ENCODE data around the gene SPP1. TPM values are rescaled to one million over a fixed set of nuclear protein-coding genes. Genes with fewer than 3 reads are reported as not detected.

Gene SPP1
- total and polyA plus RNA-seq, 10 of the 15 experiments (the other 5 are each of a cell fraction or from before 2014, with no cell fraction given), result 0.05 to 1.1 (median 0.39) TPM; not detected in 6

- TF ChIP-seq, protein P1, sequence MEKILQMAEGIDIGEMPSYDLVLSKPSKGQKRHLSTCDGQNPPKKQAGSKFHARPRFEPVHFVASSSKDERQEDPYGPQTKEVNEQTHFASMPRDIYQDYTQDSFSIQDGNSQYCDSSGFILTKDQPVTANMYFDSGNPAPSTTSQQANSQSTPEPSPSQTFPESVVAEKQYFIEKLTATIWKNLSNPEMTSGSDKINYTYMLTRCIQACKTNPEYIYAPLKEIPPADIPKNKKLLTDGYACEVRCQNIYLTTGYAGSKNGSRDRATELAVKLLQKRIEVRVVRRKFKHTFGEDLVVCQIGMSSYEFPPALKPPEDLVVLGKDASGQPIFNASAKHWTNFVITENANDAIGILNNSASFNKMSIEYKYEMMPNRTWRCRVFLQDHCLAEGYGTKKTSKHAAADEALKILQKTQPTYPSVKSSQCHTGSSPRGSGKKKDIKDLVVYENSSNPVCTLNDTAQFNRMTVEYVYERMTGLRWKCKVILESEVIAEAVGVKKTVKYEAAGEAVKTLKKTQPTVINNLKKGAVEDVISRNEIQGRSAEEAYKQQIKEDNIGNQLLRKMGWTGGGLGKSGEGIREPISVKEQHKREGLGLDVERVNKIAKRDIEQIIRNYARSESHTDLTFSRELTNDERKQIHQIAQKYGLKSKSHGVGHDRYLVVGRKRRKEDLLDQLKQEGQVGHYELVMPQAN (conservative IDR thresholded peaks at IDR 0.05), result no peak
- TF ChIP-seq SUZ12 (IDR thresholded peaks at IDR 0.05; ENCODE audit: unreplicated experiment), result no peak
- TF ChIP-seq, protein P2, sequence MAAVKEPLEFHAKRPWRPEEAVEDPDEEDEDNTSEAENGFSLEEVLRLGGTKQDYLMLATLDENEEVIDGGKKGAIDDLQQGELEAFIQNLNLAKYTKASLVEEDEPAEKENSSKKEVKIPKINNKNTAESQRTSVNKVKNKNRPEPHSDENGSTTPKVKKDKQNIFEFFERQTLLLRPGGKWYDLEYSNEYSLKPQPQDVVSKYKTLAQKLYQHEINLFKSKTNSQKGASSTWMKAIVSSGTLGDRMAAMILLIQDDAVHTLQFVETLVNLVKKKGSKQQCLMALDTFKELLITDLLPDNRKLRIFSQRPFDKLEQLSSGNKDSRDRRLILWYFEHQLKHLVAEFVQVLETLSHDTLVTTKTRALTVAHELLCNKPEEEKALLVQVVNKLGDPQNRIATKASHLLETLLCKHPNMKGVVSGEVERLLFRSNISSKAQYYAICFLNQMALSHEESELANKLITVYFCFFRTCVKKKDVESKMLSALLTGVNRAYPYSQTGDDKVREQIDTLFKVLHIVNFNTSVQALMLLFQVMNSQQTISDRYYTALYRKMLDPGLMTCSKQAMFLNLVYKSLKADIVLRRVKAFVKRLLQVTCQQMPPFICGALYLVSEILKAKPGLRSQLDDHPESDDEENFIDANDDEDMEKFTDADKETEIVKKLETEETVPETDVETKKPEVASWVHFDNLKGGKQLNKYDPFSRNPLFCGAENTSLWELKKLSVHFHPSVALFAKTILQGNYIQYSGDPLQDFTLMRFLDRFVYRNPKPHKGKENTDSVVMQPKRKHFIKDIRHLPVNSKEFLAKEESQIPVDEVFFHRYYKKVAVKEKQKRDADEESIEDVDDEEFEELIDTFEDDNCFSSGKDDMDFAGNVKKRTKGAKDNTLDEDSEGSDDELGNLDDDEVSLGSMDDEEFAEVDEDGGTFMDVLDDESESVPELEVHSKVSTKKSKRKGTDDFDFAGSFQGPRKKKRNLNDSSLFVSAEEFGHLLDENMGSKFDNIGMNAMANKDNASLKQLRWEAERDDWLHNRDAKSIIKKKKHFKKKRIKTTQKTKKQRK (IDR thresholded peaks at IDR 0.05; ENCODE audit: low read depth, low read length), result no peak
- no peak for TF ChIP-seq IRF3 (IDR thresholded peaks at IDR 0.05)
- TF ChIP-seq TCF7 (IDR thresholded peaks at IDR 0.05; ENCODE audit: borderline replicate concordance), result no peak
Measured at GRCh38 chr4:87941537-87942392, 33.7 kb upstream of the SPP1 start (continued).

Measured in GM12878 (cell line).